Stomach (tissue), 9 donors: ENCODE data around the gene GAGE10. TPM values are rescaled to one million over a fixed set of nuclear protein-coding genes. Genes with fewer than 3 reads are reported as not detected.

Source experiments
- DNase-seq, 2 donors: peaks; one replicate each; pipeline versions ENCODE4 v3.0.0 to v3.0.0-alpha.2; 2013 to 2019
- H3K27ac ChIP-seq, 5 donors: fragments of 200-600 bp in 4 of 5; sonication (generic) in 4 of 5; one replicate each; pipeline ENCODE4 v1.5.1; 2013 to 2019; ENCODE audit warnings: mild to moderate bottlenecking in 1 of 5, moderate library complexity in 1 of 5
- H3K27me3 ChIP-seq, 3 donors: fragments of 200-600 bp; sonication (generic); one replicate each; pipeline ENCODE4 v1.5.1; 2017 to 2019; ENCODE audit warnings: mixed run types in 1 of 3
- H3K36me3 ChIP-seq, 4 donors: fragments of 200-600 bp; sonication (generic); 1 replicate in 3 of 4; 2 replicates in 1 of 4; pipeline ENCODE4 v1.5.1; 2016 to 2019
- H3K4me1 ChIP-seq, 4 donors: fragments of 200-600 bp; sonication (generic); one replicate each; pipeline ENCODE4 v1.5.1; 2016 to 2019
- H3K4me3 ChIP-seq, 4 donors: fragments of 200-600 bp; sonication (generic) in 3 of 4; one replicate each; pipeline ENCODE4 v1.5.1; 2016 to 2019; ENCODE audit warnings: mild to moderate bottlenecking in 1 of 4
- H3K9me3 ChIP-seq, 4 donors: fragments of 200-600 bp; sonication (generic); one replicate each; pipeline ENCODE4 v1.5.1; 2016 to 2019
- EP300 ChIP-seq: sonication (generic); formaldehyde crosslinking; IDR thresholded peaks from one replicate; pipeline ENCODE4 v1.6.1; 2017; ENCODE audit warnings: antibody characterized with exemption
- POLR2A ChIP-seq, 4 donors: fragments of 450-650 bp; IDR thresholded peaks; one replicate each; pipeline ENCODE4 v1.6.1; 2016; ENCODE audit warnings: antibody characterized with exemption in 4 of 4, control low read depth in 2 of 4, mild to moderate bottlenecking in 1 of 4, moderate library complexity in 1 of 4
- POLR2AphosphoS5 ChIP-seq, 3 donors: sonication (generic); formaldehyde crosslinking; IDR thresholded peaks; one replicate each; pipeline ENCODE4 v1.6.1; 2016; ENCODE audit warnings: antibody characterized with exemption in 3 of 3
- WGBS, 5 donors: extraction: QIAGEN DNeasy Blood & Tissue Kit in 3 of 5; methylation state at CpG; one replicate each; pipeline versions ENCODE4 v1.1.5 to v1.1.7; 2013 to 2018; 5-methylcytosine and 5-hydroxymethylcytosine counted together
- intact Hi-C: fragments of 100-400 bp; cut with DNase I; formaldehyde crosslinking; loops from one replicate; pipeline ENCODE4 v1.15.1; 2023; ENCODE audit warnings: low total_unique reads
- polyA plus RNA-seq, 3 donors: library from polyadenylated mRNA; stranded (reverse); fragments of 200-250 nt; gene quantifications; one replicate each; pipeline ENCODE4 v1.2.3, GENCODE V29; 2013
- total RNA-seq, 5 donors: library from RNA; depleted of rRNA; stranded (reverse); fragments of >200 nt; gene quantifications; one replicate each; pipeline versions ENCODE4 v1.1.0 to v1.2.3, GENCODE V29; 2014 to 2016
- TF ChIP-seq, protein P1 (sequence below), 7 experiments: fragments of 450-650 bp in 4 of 7; fragments of 200-600 bp in 3 of 7; sonication (generic) in 3 of 7; IDR thresholded peaks; one replicate each; pipeline ENCODE4 v1.5.1; 2016 to 2019; ENCODE audit warnings: antibody characterized with exemption in 7 of 7, control low read depth in 2 of 7, mild to moderate bottlenecking in 1 of 7
- donor health status: healthy with polysubstance abuse.
- donor health status: Bipolar disorder and iron deficiency.
- donor health status: healthy.

GAGE10 gene
- total and polyA plus RNA-seq, 8 donors, result not detected

DNA sequence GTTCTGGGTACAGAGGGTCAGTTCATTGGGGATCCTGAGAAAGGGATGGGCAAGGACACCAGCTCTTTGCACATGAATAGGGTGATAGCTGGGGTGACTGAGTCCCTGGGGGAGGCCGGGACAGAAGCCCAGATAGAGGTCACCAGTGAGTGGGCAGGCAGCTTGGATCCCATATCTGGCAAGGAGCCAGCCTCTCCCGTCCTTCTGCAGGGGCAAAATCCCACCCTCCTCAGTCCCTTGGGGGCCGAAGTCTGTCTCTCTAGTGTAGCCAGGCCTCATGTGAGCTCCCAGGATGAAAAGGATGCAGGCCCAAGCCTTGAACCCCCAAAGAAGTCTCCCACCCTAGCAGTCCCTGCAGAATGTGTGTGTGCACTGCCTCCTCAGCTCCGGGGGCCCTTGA, 16.9 kb upstream of the GAGE10 start:
- WGBS, 5 donors, result 57 to 100% (median 68%) methylated on average over 1 to 4 of the region's 4 CpGs
- no peak overlapping the region for H3K27ac ChIP-seq
- peaks cover 0 to 5% (median 0%) of the 10 kb centered on the region in 4 donors for H3K4me1 ChIP-seq
- peaks cover 0 to 19% (median 0%) of the 10 kb centered on the region in 3 donors for H3K27me3 ChIP-seq
- H3K36me3 ChIP-seq, result peaks cover 0 to 12% (median 5%) of the 10 kb centered on the region in 4 donors
- no peaks in the 10 kb centered on the region for H3K9me3 ChIP-seq
- DNase-seq, result no peak
- no peak for TF ChIP-seq POLR2A (IDR thresholded peaks at IDR 0.05)
- TF ChIP-seq, protein P1, sequence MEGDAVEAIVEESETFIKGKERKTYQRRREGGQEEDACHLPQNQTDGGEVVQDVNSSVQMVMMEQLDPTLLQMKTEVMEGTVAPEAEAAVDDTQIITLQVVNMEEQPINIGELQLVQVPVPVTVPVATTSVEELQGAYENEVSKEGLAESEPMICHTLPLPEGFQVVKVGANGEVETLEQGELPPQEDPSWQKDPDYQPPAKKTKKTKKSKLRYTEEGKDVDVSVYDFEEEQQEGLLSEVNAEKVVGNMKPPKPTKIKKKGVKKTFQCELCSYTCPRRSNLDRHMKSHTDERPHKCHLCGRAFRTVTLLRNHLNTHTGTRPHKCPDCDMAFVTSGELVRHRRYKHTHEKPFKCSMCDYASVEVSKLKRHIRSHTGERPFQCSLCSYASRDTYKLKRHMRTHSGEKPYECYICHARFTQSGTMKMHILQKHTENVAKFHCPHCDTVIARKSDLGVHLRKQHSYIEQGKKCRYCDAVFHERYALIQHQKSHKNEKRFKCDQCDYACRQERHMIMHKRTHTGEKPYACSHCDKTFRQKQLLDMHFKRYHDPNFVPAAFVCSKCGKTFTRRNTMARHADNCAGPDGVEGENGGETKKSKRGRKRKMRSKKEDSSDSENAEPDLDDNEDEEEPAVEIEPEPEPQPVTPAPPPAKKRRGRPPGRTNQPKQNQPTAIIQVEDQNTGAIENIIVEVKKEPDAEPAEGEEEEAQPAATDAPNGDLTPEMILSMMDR (IDR thresholded peaks at IDR 0.05), result no peak
- TF ChIP-seq EP300, result no peak
- intact Hi-C loops, result loop anchor here (10.0 kb wide), 1 partner anchor 478 kb away; no protein-coding TSS in a partner anchor
- no peak overlapping the region for H3K4me3 ChIP-seq

DNA sequence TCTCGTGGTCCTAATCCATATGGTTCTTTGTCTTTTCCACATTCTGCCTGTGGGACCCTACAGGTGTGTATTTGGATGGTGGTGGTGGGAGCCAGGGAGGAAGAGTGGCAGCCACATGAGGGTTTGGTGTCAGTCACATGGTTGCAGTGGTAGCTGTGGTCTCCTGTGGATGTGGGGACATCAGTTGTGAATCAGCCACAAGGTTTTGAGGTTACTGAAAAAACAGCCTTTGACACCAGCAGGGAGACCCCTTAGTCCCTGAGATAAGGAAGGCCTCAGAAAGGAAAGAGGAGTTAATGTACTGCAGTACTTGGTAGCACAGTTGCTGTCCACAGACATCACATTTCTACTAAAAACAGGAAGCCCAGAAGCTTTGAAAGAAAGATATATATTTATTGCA, 15.8 kb upstream of the GAGE10 start:
- WGBS, 5 donors, result 74 to 100% (median 92%) methylated on average over 1 of the region's 1 CpG
- peaks cover 0 to 2% (median 0%) of the 10 kb centered on the region in 4 donors for H3K4me1 ChIP-seq

DNA sequence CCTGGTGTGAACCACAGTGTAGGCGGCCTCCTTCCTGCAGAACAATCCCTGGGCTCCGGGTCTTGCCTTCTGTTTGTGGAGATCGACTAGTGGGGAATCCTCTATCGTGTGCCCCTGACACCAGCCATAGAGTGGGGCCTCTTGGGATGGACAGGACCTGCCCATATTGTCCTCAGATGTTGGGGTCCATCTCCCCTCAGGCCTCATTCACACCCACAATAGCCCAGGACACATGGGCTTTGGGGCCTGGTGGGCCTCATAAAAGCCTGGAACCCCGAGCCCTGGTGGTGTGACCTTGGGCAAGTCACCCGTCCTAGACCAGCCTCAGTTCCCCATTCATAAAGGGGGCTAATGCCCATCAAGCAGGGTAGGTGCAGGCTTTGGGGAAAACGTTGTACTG, 13.2 kb upstream of the GAGE10 start:
- Histone ChIP-seq H3K4me1 (no peaks in the 10 kb centered on the region), H3K27ac (no peak overlapping the region), H3K27me3 (peaks cover 0 to 25% (median 0%) of the 10 kb centered on the region in 3 donors), H3K4me3 (no peak overlapping the region), H3K36me3 (peaks cover 0 to 12% (median 5%) of the 10 kb centered on the region in 4 donors), H3K9me3 (no peaks in the 10 kb centered on the region)
- TF ChIP-seq POLR2A (IDR thresholded peaks at IDR 0.05), result no peak
- TF ChIP-seq, protein P1 (IDR thresholded peaks at IDR 0.05), result no peak
- intact Hi-C loops, result no loop called here
- WGBS, 5 donors, result 64 to 88% (median 71%) methylated on average over 1 to 7 of the region's 7 CpGs
- DNase-seq, result no peak

More for the DNA sequence above, 15.8 kb upstream of the GAGE10 start:
- intact Hi-C loops, result loop anchor here (10.0 kb wide), 1 partner anchor 477 kb away; no protein-coding TSS in a partner anchor
- Histone ChIP-seq H3K27me3 (peaks cover 0 to 23% (median 0%) of the 10 kb centered on the region in 3 donors), H3K9me3 (no peaks in the 10 kb centered on the region), H3K4me3 (no peak overlapping the region), H3K27ac (no peak overlapping the region), H3K36me3 (peaks cover 0 to 12% (median 5%) of the 10 kb centered on the region in 4 donors)
- TF ChIP-seq EP300, result no peak
- TF ChIP-seq POLR2AphosphoS5 (IDR thresholded peaks at IDR 0.05), result no peak
- TF ChIP-seq POLR2A (IDR thresholded peaks at IDR 0.05), result no peak
- TF ChIP-seq, protein P1 (IDR thresholded peaks at IDR 0.05), result no peak
- DNase-seq, result no peak

DNA sequence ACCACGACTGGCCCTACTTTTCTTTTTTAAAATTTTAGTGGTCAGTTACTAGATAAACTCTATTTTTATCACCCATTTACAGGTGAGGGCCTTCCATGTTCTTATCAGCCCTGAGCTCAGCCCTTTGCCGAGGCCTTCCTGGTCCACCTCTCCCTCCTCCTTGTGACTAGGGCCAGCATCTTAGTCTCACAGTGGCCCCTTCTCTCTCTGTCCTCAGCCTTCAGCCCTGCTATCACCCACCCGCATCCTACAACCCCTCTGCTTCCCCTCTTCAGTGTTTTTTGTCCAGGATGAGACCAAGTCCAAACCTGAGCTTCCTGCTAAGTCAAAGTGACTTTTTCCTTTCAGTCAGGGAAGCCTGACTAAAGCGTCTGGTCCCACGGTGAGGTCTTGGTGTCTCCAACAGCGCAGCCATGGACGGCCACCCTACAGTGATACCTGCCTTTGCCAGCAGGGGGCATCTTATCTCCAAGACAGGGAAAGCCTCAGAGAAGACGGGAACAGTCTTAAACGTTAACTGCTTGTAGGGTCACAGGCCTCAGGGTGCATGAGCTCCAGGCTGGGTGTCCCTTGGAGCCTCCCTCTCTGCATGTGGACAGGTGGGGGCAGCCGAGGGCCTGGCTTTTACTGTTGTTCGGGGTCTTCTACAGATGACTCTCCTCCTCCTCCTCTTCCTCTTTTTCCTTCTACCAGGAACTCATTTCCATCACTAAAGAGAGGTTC, 11.7 kb upstream of the GAGE10 start:
- Histone ChIP-seq H3K36me3 (no peaks in the 10 kb centered on the region), H3K4me1 (no peaks in the 10 kb centered on the region), H3K9me3 (no peaks in the 10 kb centered on the region), H3K27me3 (peaks cover 0 to 23% (median 0%) of the 10 kb centered on the region in 3 donors), H3K27ac (no peak overlapping the region), H3K4me3 (no peak overlapping the region)
- DNase-seq, result peak; percentile 69 to 76
- TF ChIP-seq, protein P1 (IDR thresholded peaks at IDR 0.05), result peak in 5 of 7 experiments; percentile 42 to 66 (median 50)
- TF ChIP-seq POLR2AphosphoS5 (IDR thresholded peaks at IDR 0.05), result no peak
- intact Hi-C loops, result no loop called here
- whole genome bisulfite sequencing, 5 donors, result 15 to 42% (median 26%) methylated on average over 5 to 11 of the region's 11 CpGs
